ENCODE measurements around the gene INPP5F.

The INPP5F gene

GRCh38 chr10:119758448-119759195 is 32.8 kb downstream of the INPP5F start:
- Histone ChIP-seq H3K9ac (ENCODE audit: low read length) (no peak overlapping the region), H3K4me3 (ENCODE audit: low read depth, low read length, poor library complexity, severe bottlenecking) (no peak overlapping the region), H3K36me3 (ENCODE audit: insufficient read depth, low read length) (no peaks in the 10 kb centered on the region), H3K9me2 (ENCODE audit: low read depth, low read length) (no peaks in the 10 kb centered on the region), H4K20me1 (ENCODE audit: insufficient read depth, low read length) (no peaks in the 10 kb centered on the region), H3K9me3 (ENCODE audit: low read length) (no peaks in the 10 kb centered on the region), H3K4me1 (ENCODE audit: insufficient read depth, low read length, severe bottlenecking) (no peaks in the 10 kb centered on the region), H2AFZ (ENCODE audit: low read length) (no peak overlapping the region), H3F3A (ENCODE audit: insufficient read depth, low read length) (no peaks in the 10 kb centered on the region), H3K27ac (ENCODE audit: low read depth, low read length, poor library complexity, severe bottlenecking) (no peak overlapping the region), H3K4me2 (ENCODE audit: low read length) (no peak overlapping the region), H3K79me2 (ENCODE audit: insufficient read depth, low read length) (no peaks in the 10 kb centered on the region), H3K27me3 (ENCODE audit: insufficient read depth, low read length) (no peaks in the 10 kb centered on the region)
- no peak for TF ChIP-seq CTCF (IDR thresholded peaks at IDR 0.05; ENCODE audit: low read length)
- TF ChIP-seq EZH2 (IDR thresholded peaks at IDR 0.05; ENCODE audit: borderline replicate concordance, low read length), result no peak

DNA sequence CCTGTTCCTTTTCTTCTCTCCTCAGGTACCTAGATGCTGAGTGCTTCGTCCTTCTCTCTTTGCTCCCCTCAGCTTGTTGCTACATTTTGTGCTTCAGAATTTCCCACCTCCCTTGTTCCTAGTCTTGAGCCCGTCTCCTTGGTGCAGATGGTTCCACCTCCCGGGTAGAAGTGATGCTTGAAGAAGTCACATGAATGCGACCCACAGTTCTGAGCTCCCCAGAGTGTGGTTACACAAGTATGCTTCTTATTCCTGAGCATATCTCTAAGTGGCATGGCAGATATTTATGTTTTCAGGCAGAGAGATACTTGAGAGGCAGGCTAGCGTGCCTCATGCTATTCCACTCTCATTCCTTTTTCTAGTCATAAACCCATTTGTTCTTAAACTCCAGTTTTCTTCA is 34.0 kb downstream of the INPP5F start:
- Histone ChIP-seq H3K9ac (ENCODE audit: low read length) (no peak overlapping the region), H3K79me2 (ENCODE audit: insufficient read depth, low read length) (no peaks in the 10 kb centered on the region), H3K27ac (ENCODE audit: low read depth, low read length, poor library complexity, severe bottlenecking) (no peak overlapping the region), H3K4me2 (ENCODE audit: low read length) (no peak overlapping the region), H3K9me3 (ENCODE audit: low read length) (no peaks in the 10 kb centered on the region), H3K9me2 (ENCODE audit: low read depth, low read length) (no peaks in the 10 kb centered on the region), H3K27me3 (ENCODE audit: insufficient read depth, low read length) (no peaks in the 10 kb centered on the region), H3K4me3 (ENCODE audit: low read depth, low read length, poor library complexity, severe bottlenecking) (no peak overlapping the region), H3K36me3 (ENCODE audit: insufficient read depth, low read length) (no peaks in the 10 kb centered on the region), H3F3A (ENCODE audit: insufficient read depth, low read length) (no peaks in the 10 kb centered on the region), H3K4me1 (ENCODE audit: insufficient read depth, low read length, severe bottlenecking) (no peaks in the 10 kb centered on the region), H4K20me1 (ENCODE audit: insufficient read depth, low read length) (no peaks in the 10 kb centered on the region), H2AFZ (ENCODE audit: low read length) (no peak overlapping the region)
- TF ChIP-seq CTCF (IDR thresholded peaks at IDR 0.05; ENCODE audit: low read length) (no peak), EZH2 (IDR thresholded peaks at IDR 0.05; ENCODE audit: borderline replicate concordance, low read length) (no peak)

DNA sequence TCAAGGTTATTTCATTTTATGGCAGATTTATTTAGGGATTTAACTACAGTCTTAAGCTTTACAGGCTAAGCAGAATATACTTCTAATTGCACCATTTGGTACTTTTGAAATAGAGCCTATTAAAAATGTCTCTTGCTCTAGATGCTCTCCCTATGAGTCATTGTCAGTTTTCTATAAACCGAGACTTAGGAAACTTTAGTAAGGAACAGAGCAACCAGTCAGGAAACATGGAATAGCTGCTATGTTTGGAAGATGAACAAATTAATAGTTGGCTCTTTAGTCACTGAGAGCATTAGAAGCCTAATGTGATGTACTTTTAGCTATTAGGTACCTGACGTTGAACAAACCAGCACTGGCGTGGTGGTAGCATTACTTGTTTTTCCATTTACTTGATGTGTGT is 35.3 kb downstream of the INPP5F start:
- no peak overlapping the region for H3K27ac ChIP-seq (ENCODE audit: low read depth, low read length, poor library complexity, severe bottlenecking)

More for the DNA sequence above, 35.3 kb downstream of the INPP5F start:
- Histone ChIP-seq H3K36me3 (ENCODE audit: insufficient read depth, low read length) (no peaks in the 10 kb centered on the region), H3K4me3 (ENCODE audit: low read depth, low read length, poor library complexity, severe bottlenecking) (no peak overlapping the region), H3K9me3 (ENCODE audit: low read length) (no peaks in the 10 kb centered on the region), H3K4me2 (ENCODE audit: low read length) (no peak overlapping the region), H2AFZ (ENCODE audit: low read length) (no peak overlapping the region), H3K79me2 (ENCODE audit: insufficient read depth, low read length) (no peaks in the 10 kb centered on the region), H3K9ac (ENCODE audit: low read length) (no peak overlapping the region), H3F3A (ENCODE audit: insufficient read depth, low read length) (no peaks in the 10 kb centered on the region), H3K9me2 (ENCODE audit: low read depth, low read length) (no peaks in the 10 kb centered on the region), H3K4me1 (ENCODE audit: insufficient read depth, low read length, severe bottlenecking) (no peaks in the 10 kb centered on the region), H3K27me3 (ENCODE audit: insufficient read depth, low read length) (no peaks in the 10 kb centered on the region), H4K20me1 (ENCODE audit: insufficient read depth, low read length) (no peaks in the 10 kb centered on the region)
- TF ChIP-seq CTCF (IDR thresholded peaks at IDR 0.05; ENCODE audit: low read length) (no peak), EZH2 (IDR thresholded peaks at IDR 0.05; ENCODE audit: borderline replicate concordance, low read length) (no peak)
